Islet of Langerhans (tissue), 1 donor: ENCODE measurements around the gene GTSE1.

Experiments used
- FAIRE-seq: peaks from one replicate; lab custom pipeline; 2011; peaks lifted over from hg19 to GRCh38; lab: Jason Lieb, UNC

The GTSE1 gene

DNA sequence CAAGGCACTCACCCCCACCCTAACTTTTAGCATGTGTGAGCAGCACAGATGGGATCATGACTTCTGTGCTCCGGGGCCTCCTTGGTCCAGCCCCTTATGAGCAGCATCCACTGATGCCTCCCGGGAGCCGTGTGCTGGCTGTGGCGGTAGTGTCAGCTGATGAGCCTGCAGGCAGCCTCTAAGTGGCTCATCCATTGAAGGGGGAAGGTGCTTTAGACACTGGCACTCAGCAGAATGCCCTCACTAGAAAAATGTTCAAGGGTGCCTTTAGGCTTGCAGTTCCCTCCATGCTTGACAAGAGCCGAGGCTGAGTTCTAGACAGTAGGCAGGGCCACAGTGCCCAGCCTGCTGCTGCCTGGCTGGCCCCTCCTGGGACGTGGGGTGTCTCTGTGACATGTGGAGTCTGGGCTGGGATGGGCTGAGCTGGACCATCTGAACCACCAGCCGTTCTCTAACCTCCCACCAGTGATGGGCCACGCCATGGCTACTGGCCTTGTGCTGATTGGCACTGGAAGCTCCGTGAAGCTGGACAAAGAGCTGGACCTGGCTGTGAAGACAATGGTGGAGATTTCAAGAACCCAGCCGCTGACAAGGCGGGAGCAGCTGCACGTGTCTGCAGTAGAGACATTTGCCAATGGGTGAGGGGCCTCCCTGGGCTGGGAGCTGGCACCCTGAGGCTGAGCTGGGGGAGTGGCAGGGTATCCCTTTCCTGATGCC, 23.1 kb upstream of the GTSE1 start:
- FAIRE-seq = no peak

DNA sequence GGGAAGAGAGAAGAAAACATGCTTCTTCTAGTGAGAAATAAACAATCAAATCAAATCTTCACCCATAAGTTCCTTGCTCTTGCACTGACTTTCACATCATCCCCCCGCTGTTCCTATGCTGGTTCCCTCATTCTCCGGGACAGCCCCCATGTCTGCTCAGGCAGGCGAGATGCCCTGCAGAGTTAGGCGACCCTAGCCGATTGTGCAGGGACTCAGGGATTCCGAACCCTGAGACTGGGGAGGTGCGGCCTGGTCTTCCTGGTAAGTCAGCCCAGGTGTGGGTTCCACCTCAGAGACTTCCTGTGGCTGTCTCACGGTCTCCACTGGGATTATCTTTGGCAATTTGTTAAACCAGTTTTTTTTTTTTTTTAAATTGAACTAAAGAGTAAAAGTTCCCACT, 22.3 kb upstream of the GTSE1 start:
- no peak for FAIRE-seq

DNA sequence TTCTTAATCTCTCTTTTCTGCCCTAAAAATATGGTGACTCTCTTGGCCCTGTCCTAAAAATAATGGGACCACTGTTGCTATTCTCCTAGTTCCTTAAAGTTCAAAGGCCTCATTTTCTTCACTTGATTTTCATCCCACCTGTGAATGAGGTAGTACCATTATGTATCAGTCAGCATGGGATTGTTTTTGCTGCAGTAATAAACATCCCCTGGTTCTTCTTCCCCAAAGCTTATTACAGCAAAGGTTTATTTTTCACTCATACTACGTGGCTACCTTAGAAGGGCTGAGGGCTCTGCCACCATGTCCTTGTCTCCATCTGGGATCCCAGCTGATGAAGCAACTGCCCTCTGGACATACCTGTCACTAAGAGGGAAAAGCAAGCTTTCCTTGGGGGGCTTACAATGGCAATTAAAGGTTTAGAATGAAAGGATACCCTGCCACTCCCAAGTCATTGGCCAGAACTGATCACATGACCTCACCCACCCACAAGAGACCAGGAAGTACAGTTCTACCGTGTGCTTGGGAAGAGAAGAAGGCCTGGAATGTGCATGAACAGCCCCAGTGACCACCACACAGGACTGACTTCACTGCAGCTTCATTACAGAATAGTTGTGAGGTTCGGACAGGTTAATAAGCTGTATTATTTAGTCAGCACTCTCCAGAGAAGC, 21.1 kb upstream of the GTSE1 start:
- FAIRE-seq = no peak

DNA sequence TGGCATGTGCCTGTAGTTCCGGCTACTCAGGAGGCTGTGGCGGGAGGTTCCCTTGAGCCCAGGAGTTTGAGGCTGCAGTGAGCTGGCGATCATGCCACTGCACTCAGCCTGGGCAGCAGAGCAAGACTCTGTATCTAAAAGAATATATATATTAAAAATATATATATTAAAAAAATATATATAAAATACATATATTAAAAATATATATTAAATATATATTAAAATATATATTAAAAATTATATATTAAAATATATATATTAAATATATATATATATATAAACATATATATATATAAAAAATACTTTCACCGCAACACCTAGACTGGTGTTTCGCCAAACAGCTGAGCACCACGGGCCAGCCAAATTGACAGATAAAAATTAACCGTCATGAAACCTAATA, 20.1 kb upstream of the GTSE1 start:
- no peak for FAIRE-seq

DNA sequence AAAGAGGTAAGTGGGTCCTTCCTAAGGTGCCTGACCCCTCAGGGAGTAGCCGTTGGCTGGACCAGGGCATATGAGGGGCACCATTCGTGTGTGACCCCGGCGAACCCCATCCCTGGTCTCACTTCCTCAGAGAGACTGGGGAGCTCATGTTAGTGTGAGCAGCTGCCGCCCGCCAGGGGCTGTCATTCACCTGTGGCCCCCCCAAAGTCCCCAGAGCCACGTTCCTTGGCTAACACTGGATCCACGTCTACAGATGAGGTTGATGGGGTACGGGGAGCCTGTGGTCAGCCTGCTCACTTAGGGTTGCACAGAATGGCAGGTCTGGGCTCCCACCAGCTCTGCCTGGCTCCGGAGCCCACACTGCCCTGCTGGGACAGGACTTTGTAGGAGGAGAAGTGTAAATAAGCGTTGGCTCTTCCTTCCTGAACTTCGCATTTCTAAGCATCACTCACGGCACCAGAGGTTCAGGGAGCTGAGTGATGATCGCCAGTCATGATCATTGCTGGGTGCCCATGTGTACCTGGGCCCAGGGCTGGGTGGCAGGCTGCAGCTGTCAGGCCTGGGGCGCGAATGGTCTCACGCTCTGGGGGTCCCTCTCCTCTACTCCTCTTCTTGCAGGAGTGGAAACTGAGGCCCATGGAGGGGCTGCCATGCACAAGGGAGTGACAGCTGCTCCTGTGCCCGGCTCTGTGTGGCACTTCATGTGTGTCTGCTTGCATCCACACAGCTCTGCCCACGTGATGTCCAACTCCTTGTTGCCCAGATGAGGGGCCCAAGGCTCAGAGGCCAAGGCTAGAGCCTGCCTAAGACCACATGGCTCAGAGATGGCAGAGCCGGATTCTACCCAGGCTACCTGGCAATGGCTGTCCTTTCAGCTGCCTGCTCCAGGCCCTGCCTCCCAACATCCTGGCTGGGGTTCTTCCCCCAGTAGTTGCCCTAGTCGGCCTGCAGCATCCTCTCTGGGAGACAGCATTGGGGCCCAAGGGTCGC, 17.7 kb upstream of the GTSE1 start:
- FAIRE-seq = no peak

DNA sequence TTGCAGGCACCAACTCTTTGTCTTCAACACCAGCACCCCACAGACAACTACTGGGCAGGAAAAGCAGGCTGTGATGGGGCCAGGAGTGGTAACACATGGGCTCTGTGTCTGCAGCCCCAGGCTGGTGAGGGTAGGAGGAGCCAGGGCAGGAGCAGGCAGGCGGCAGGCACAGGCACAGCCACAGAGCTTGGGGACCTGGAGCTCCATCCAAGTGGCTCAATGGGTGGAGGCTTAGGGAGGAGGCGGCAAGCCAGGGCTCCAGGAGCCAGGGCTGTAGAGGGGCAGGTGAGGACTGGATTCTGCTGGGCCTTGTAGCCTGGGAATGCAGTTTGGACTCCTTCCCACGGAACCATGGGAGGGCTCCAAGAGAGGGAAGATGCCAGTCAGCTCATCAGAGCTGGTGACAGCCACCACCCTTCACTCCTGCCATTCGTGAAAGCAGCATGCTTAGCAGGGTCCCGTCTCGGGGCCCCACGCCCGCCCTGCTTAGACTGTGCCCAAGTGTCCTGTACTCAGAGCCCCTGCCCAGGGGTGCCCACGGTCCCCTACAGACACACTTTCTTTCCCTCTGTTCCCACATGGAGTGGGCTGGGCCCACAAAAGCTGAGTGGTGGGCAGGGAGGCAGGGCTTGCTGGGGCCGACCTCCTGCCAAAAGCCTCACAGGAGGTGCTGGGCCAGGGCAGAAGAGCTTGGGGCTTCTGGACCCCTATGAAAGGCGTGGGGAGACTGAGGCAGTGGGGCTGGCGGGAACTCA, 16.4 kb upstream of the GTSE1 start:
- no peak for FAIRE-seq

DNA sequence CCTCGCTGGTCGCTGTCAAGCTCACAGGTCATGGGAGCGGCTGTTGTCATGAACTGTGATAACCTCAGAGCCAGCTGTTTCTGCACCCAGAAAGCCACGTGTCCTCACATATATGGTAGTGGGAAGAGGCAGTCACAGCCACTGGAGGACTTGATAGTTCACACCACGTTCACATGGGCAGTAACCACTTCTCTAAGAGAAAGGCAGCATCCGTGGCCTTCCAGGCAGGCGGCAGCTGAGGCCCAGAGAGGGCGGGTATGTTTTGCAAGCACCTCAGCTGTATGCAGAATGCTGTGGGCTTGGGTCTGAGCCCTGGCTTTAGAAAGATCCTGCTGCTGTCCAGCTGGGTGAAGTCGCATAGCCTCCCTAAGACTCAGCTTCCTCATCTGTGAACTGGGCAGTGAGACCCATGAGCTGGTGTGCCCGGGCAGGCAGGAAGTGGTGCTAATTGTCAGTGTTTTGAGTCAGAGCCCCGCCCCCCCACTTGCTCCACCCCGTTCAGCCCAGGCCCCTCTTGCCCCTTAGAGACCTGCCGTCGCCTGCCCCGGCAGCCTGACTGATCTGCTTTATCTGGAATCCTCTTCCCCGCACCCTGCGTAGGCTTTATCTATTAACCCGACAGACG, 15.6 kb upstream of the GTSE1 start:
- FAIRE-seq = no peak

DNA sequence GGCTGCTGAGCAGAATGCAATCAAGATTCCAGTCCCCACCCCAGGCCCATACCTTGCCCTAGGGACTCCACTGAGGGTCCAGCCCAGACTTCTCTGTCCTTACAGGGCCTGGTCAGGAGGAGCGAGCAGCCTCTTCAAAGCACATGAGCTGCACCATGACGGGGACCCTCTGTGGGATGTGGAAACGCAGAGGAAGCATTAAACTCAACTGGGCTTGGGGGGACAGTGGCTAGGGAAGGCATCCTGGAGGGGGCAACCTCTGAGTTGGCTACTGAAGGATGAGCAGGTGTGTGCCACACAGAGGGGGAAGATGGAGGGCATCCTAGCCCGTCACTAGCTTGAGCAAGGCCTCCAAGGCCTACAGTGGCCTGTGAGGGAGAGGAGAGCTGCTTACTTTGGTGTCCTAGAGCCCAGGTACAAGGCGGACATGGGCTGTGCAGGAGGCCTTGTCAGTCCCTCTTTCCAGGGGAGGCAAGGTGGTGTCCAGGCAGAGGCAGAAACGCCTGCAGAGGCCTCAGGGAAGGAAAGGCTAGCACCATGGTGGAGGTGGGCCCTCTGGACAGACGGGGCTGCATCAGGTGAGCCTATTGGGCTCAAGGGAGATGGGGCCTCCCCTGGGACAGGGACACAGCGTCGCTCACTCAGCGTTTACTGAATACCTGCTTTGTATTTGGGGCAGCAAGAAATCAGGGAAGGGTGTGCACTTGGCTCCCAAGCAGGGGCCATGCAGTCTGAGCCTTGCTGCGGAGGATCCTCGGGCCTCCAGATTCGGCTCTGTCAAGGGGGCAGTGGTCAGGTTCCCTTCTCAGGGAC, 14.6 kb upstream of the GTSE1 start:
- no peak for FAIRE-seq

DNA sequence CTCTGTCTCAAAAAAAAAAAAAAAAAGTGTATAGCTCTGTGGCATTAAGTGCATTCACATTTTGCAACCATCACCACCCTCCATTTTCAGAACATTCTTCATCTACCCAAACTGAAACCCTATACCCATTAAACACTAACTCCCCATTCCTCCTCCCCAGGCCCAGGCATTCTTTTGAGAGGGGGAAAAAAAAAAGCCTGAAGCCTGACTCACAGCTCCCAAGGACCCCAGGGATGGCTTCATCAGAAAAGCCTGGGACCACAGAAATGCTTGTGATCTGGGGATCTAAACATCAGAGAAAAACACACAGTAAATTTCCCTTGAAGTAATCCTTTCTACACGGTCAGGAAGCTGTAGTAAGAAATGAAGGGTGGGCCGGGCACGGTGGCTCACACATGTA, 10.7 kb upstream of the GTSE1 start:
- no peak for FAIRE-seq

DNA sequence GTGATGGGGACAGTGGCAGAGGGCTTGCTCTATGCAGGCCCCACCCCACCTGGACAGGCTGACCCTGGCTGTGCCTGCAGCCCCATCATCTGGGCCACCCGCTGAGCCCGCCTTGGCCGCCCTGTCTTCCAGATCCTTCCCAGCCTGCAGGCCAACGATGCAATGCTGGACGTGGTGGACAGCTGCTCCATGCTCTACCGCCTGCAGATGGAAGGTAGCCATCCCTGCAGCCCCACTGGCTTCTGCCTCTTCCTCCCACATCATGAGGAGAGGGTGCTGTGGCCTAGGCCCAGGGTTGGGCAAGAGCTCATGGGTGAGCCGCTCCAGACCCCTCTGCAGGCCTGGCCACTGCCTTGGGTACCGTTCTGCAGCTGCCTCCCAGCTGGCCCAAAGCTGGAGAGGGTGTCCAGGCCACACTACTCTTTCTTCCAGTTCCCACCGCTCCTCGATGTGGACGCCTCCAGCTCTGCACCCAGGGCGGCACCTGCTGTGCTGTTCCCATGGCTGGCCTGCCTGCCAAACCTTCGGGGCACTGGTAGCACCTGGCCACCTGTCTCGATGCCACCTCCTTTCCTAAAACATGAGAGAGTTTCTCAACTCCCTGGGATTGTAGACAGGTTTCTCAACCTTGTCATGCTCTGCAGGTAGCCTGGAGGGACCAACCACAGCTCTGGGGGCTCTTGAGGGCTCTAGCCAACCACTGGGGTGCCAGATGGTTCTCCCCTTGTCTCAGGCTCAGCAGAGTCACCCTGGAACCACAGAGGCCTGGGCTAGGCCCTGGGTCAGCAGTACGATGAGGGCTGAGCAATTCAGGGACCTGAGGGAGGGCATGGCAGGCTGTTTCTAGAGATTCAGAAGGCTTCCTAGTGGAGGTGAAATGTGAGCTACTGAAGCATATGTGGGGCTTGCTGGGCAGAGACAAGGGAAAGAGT, 9.5 kb upstream of the GTSE1 start:
- FAIRE-seq = no peak

DNA sequence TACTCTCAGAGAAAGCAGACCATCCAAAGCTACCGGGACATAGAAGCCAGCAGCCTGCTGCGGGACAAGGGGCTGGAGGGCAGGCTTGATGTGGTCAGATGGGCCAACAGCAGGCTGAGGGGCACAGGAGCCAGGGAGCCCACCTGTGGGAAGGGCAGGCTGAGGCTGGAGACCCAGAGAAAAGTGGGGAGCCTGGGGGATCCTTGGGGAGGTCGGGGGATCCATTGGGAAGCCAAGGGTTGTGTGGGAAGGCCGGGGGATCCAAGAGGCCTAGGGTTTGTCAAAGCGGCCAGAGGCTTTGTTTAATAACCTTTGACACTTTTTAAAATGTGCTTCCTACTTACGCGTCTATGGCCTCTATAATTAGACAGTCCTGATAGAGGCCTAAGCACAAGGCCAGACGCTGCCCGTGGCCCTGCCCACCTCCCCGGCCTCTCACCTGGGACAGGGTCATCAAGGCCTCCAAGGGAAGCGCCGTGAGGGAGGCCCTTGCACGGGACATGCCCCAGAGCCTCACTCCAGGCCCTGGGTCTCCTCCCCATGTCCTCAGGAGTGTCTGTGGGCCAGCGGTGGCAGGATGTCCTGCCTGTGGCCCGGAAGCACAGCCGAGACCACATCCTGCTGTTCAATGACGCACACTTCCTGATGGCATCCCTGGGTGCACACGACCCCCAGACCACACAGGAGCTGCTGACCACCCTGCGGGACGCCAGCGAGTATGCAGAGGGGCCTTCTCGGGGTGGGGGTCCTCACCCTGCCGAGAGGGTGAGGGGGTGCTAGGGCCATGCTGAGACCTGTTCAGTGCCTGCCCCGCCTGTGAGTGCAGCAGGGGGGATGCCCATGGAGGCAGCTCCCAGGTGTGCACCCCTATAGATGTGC, 8.6 kb upstream of the GTSE1 start:
- no peak for FAIRE-seq

DNA sequence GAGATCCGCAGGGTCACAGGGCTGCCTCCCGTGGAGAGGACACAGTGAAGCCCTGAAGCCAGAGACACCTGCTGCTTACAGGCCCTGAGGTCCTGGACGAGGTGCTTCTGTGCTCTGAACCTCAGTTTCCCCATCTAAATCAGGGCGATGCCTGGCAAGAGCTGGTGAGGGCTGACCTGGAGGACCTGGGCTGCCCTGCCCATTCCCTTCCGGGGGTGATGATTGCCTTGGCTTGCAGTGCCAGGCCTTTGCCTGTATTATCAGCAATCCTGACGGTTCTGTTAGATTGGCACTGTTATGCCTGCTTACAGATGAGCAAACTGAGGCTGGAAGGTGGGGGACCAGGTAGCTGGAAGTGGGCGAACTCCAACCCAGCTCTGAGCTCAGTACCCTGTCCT, 7.8 kb upstream of the GTSE1 start:
- no peak for FAIRE-seq

DNA sequence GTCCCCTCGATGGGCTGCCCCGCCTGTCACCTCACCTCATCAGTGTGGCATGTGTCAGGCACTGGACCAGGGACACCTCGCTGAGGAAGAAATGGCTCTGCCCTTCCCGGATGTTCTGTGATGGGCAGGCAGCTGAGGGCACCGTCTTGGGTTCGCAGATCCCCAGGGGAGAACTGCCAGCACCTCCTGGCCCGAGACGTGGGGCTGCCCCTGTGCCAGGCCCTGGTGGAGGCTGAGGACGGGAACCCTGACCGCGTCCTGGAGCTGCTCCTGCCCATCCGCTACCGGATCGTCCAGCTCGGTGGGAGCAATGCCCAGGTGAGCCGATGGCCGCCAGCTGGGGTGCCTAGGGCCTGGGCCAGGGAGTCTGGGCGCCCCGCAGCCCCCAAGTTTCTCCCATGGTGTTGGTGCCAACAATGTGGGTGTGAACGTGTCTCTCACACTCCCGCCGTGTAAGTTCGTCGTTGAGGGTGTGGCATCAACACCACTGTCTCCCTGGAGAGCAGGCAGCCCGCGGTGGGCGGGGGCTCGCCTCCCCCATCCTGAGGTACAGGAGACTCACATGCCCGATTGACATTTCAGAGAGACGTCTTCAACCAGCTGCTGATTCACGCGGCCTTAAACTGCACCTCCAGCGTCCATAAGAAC, 7.3 kb upstream of the GTSE1 start:
- FAIRE-seq = no peak

DNA sequence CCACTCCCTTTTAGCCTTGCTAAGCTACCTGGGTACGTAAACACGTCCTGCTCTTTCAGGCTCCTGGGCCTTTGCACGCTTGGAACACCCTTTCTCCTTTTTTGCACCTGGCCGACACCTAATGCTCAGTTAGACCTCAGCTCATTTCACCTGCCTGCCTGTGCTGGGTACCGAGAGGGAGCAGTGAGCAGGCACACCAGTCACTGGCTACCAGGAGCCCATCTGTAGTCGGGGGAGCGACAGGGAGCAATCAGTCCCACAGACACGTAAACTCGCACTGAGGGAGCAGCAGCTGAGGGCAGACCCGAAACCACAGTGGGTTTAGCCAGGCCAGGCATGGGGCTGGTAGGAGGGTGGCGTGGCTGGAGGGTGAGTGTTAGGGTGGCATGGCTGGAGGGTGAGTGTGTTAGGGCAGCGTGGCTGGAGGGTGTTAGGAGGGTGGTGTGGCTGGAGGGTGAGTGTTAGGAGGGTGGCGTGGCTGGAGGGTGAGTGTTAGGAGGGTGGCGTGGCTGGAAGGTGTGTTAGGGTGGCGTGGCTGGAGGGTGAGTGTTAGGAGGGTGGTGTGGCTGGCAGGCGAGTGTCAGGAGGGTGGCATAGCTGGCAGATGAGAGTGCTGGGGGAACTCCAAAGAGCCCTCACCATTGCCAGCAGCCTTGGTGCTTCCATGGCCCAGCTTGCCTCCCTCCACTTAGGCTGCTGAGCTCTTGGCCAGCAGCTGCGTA, 6.4 kb upstream of the GTSE1 start:
- FAIRE-seq = no peak

DNA sequence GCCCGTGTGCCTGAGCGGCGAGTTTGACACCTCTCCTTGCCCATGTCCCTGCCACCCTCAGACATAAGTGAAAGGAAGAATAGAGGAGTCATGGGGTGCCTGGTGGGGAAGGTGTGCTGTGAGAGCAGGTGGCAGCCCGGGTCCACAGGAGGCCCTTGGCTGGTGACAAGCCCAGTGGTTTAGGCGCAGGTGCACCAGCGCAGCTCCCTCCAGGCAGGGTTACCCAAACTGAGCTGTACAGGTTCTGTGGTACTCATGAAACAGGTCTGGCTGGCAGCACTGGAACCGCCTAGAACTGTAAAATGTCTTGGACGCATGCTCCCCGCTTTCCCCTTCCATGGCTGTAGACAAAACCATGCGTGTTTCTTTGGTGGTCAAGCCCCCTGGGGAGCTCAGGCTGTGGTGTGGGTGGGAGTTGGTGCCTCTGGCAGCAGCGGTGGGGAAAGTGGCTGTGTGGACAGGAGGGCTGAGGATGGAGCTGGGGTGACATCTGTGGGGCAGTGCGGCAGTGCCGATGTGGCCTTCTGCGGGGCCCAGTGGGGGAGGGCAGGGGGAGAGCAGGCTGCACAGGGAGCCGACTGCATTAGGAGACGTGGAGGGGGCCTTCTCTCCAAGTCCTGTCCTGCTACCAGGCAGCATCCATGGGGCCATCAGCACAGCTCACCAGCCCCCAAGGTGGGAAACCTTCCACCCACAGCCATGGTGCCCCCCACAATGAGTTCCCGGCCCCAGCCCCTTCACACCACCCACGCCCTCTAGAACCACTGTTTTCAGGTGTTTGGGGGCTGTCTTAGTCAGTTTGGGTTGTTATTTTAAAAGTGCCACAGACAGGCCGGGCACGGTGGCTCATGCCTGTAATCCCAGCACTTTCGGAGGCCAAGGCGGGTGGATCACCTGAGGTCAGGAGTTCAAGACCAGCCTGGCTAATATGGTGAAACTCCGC, 5.6 kb upstream of the GTSE1 start:
- FAIRE-seq = no peak

DNA sequence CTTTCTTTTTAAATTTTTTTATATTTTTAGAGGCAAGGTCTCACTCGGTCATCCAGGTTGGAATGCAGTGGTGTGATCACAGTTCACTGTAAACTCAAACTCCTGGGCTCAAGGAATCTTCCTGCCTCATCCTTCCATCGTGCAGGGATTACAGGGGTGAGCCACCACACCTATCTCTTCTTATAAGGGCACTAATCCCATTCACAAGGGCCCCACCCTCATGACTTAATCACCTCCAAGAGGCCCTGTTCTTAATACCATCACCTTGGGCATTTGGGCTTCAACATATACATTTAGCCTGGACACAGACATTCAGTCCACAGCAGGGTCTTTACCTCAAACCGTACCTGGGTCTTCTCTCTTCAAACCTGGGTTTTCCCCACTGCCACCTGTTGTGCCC, 4.5 kb upstream of the GTSE1 start:
- no peak for FAIRE-seq
